GM18519 (cell line): ENCODE measurements around the gene DDIT4.

Source experiments
- ATAC-seq: cut with Tn5 transposase; IDR thresholded peaks from one replicate; pipeline ENCODE4 v1.9.1; 2021; ENCODE audit warnings: mild to moderate bottlenecking, moderate library complexity; ENCODE audit not compliant: unreplicated experiment, low FRiP score

The DDIT4 gene

GRCh38 chr10:72315054-72315453, 41.3 kb downstream of the DDIT4 start:
- no peak for ATAC-seq

GRCh38 chr10:72315611-72316385, 42.1 kb downstream of the DDIT4 start:
- ATAC-seq = no peak

- ATAC-seq = no peak
These were observed 42.6 kb downstream of the DDIT4 start for GRCh38 chr10:72316386-72316700.

DNA sequence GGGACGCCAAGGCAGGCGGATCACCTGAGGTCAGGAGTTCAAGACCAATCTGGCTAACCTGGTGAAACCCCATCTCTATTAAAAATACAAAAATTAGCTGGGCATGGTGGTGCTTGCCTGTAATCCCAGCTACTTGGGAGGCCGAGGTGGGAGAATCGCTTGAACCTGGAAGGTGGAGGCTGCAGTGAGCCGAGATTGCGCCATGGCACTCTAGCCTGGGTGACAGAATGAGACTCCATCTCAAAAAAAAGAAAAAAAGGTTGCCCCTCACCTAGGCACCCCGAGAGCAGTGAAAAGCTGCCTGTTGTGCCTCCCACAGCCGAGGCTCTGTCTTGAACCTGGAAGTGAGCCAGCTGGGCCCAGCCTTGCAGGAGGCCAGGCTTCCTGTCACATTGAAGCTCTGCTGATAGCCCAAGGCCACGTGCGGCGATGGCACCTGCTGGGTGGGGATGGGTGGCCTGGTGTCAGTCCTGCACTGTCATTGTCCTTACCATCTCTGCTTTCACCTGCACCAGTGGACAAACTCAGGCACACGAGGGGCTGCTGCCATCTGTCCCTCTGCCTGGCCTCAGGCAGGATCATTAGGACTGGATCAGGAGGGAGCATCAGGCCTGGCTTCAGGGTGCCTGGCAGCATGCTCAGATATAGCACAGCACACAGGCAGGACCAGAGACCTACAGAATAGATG, 43.2 kb downstream of the DDIT4 start:
- no peak for ATAC-seq

DNA sequence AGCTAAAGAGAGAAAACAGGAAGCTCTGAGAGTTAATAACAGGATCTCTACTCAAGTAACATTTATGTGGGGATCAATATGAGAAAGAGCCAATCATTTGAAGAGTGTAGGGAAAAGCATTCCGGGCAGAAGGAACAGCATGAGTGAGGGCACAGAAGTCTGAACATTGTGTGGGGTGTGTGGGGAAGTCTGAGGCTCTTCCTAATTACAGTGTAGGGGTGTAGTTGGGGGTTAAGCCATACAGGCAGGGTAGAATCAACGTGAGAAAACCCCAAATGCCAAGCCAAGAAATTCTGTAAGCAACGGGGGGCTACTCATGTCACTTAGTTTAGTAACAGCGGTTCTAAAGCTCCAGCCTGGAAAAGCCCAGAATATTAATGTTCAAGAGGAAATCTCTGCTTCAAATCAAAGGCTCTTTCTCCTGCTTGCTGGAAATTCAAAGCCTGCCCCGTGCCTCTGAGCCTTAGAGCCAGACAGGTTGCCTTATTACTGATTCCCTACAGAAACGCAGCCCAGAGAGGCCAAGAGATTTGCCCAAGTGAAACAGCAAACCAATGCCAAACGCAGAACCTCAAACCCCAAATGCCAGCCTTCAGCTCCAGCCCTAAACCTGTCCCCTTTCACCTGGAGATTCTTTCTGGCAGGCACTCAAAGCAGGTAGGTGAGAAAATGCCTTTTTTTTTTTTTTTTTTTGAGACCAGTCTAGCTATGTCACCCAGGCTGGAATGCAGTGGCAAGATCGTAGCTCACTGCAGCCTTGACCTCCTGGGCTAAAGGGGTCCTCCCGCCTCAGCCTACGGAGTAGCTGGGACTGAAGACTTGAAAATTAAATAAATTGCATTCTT, 44.9 kb downstream of the DDIT4 start:
- ATAC-seq = no peak

DNA sequence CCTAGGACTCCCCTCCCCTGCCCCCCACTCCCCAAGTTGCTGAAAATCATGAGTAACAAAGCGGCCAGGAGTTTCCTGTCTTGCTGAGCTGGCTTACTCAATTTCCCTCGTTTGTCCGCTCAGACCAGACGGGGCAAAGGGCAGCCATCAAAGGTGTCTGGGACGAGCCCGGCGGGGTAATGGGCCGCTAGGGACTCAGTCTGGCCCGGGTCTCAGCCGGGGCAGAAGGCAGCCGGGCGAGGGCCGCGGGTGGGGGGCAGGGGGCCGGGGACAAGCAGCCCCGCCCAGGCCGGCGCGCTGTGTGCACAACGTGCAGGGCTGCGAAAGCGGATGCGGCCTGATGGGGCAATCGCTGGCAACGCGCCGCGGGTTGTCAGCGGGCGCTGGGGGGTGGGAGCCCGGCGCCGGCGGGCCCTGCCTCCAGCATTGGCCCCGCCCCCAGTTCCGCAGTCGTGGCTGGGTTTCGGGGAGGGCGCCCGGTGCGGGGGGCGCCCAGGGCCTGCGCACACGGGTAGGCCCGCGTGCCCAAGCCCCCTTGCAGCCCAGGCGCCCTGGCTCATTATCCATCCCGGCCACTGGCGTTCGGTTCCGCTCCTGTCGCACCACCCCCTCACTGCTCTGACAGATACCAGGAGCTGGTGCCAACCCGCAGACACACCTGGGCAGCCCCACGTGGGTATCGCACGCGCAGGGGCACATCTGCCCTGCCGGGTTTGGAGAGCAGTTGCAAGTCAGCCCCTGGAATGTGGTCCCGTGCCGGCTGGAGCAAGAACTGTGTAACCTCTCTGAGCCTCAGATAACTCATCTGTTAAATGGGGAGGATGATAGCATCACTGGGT, 45.9 kb downstream of the DDIT4 start:
- peak; percentile 56 for ATAC-seq

DNA sequence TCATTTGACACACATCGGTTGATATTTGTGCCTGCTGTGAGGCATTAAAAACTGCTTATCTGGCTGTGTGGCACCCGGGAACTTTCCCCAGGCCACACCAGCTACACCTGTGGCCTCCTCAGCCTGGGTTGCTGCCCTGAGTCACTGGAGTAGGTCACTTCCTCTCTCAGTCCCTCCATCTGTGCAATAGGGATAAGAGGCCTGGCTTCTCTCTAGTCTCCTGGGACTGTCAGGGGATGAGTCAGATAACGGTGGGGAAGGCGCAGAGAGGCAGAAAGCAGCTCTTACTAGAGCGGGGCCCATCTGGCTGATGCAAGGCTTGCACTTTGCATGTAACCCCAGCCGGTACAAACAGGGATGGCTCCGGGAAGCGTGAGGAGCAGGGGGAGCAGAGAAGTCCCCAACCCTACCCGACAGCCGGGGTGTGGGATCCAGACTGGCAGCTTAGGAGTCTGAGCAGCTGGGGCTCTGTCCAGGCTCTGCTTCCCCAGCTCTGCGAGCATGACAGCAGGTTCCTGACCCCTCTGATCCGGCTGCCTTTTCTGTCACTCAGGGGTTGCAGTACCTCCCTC, 47.0 kb downstream of the DDIT4 start:
- no peak for ATAC-seq

- ATAC-seq = no peak
These were observed 47.7 kb downstream of the DDIT4 start for GRCh38 chr10:72321248-72322029.

- no peak for ATAC-seq
These were observed 48.2 kb downstream of the DDIT4 start for GRCh38 chr10:72322030-72322279.

GRCh38 chr10:72322280-72323058, 48.7 kb downstream of the DDIT4 start:
- ATAC-seq = no peak

DNA sequence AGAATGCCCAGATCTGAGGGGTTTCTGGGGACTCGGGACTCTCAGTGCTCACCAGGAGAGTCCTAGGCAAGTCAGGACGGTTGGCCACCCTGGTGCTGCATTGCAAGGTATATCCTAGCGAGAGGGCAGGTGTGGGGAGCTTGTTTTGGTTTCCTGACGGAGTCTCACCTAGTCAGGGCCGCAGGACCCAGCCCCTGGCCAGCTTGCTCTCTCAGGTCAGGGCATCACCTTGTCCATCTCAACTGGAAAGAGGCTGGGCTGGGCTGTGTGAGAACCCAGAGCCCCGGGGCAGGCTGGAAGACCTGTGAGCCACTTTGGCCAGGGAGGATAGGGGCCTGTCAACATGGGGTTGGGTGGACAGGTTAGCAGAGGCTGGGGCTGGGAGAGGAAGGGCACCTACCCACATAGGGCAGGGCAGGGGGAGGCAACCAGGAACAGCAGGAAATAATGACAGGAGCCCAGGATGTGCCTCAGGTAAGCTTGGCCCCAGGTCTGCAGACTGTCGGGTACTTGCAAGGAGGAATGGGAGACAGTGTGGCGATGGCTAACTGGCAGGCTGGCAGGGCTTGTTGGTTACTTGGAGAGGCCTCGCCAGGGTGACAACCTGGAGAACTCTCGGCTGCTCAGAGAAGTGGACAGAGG, 49.5 kb downstream of the DDIT4 start:
- ATAC-seq = no peak

DNA sequence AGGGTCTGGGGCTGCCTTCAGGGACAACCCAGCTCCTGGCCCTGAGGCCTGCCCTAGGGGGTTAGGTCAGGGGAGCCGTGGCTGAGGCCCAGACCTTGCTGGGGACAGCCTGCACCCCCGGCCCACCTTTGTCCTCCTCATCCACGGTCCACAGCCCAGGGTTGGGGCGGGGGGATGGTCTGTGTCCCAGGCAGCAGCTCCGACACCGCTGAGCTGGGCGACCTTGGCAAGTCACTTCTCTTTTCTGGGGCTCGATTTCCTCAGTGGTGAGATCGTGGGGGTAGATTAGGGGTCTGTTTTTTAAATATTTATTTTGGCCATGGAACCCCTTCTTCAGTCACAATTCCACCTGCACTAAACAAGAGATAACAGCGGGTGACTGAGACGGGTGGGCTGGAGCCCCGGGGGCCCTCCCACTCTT, 50.1 kb downstream of the DDIT4 start:
- no peak for ATAC-seq
